ENCODE results near the gene SYT4. TPM values are rescaled to one million over a fixed set of nuclear protein-coding genes. Genes with fewer than 3 reads are reported as not detected.

Gene SYT4
- total and polyA plus RNA-seq, 2 of the 4 experiments (the other 2 are of a cell fraction): not detected

- no peaks in the 10 kb centered on the region for H3K79me1 ChIP-seq (ENCODE audit: low read depth in 1 of 2, low read length in 2 of 2)
Measured at GRCh38 chr18:43275546-43275945, 1.7 kb downstream of the SYT4 start.

More at GRCh38 chr18:43275546-43275945, 1.7 kb downstream of the SYT4 start:
- Histone ChIP-seq H3K18ac (ENCODE audit: low read depth, low read length) (no peak overlapping the region), H3K14ac (replicated peaks; ENCODE audit: low read depth, low read length) (no peak overlapping the region), H3K27ac (ENCODE audit: insufficient read depth, low read length) (no peak overlapping the region), H2BK5ac (ENCODE audit: low read depth, low read length, poor library complexity, severe bottlenecking) (no peak overlapping the region), H2BK20ac (ENCODE audit: low read depth, low read length) (no peak overlapping the region), H2AFZ (replicated peaks; ENCODE audit: low read length, poor library complexity) (no peak overlapping the region), H3K9me1 (ENCODE audit: insufficient read depth, low read length) (no peaks in the 10 kb centered on the region), H2BK15ac (ENCODE audit: low read depth, low read length) (no peak overlapping the region), H3K23ac (ENCODE audit: low read depth, low read length) (no peak overlapping the region), H4K20me1 (ENCODE audit: insufficient read depth, low read length) (no peaks in the 10 kb centered on the region), H4K5ac (ENCODE audit: low read depth, low read length) (no peak overlapping the region), H3K27me3 (ENCODE audit: control insufficient read depth, insufficient read depth, low read length) (no peaks in the 10 kb centered on the region), H2AK9ac (replicated peaks; ENCODE audit: low read depth, low read length, poor library complexity) (no peak overlapping the region), H3K56ac (ENCODE audit: extremely low read depth, insufficient read depth, low read length) (no peak overlapping the region), H3K4me2 (ENCODE audit: low read depth, low read length) (no peak overlapping the region), H3K36me3 (ENCODE audit: control insufficient read depth, insufficient read depth, low read length) (no peaks in the 10 kb centered on the region), H4K91ac (ENCODE audit: insufficient read depth, low read depth, low read length) (no peak overlapping the region), H3K4me3 (ENCODE audit: insufficient read depth, low read depth, low read length) (no peak overlapping the region), H3K9me3 (ENCODE audit: control insufficient read depth, insufficient read depth, low read length) (no peaks in the 10 kb centered on the region), H2AK5ac (ENCODE audit: low read depth, low read length) (no peak overlapping the region), H4K8ac (ENCODE audit: low read depth in 2 of 2, low read length in 2 of 2) (no peak overlapping the region), H2BK120ac (ENCODE audit: low read depth, low read length) (no peak overlapping the region), H3K4me1 (ENCODE audit: control insufficient read depth, insufficient read depth, low read length) (no peaks in the 10 kb centered on the region), H3K4ac (ENCODE audit: low read depth, low read length) (no peak overlapping the region), H3K9ac (ENCODE audit: low read depth, low read length) (no peak overlapping the region)
- WGBS, 2 experiments (ENCODE audit: extremely low coverage in 2 of 2, insufficient read length in 1 of 2): no CpG with 5 or more reads among the region's 1 CpG
- ATAC-seq (ENCODE audit: low read depth) (no peak), DNase-seq (no peak)
- POLR2A ChIA-PET (ENCODE audit: unreplicated experiment): no interaction called here
- no TSS peak for BruUV-seq (replicated peaks)
- TF ChIP-seq ELK1 (IDR thresholded peaks at IDR 0.05; ENCODE audit: borderline replicate concordance, low read depth, low read length) (no peak), CHD1 (IDR thresholded peaks at IDR 0.05; ENCODE audit: low read depth, low read length) (no peak), NFE2L2 (IDR thresholded peaks at IDR 0.05; ENCODE audit: low read depth, low read length) (no peak), CTCF (conservative IDR thresholded peaks at IDR 0.05; ENCODE audit: low read depth, low read length) (no peak), SMC3 (IDR thresholded peaks at IDR 0.05; ENCODE audit: low read depth, low read length) (no peak), MXI1 (IDR thresholded peaks at IDR 0.05; ENCODE audit: borderline replicate concordance, low read depth, low read length) (no peak), BHLHE40 (IDR thresholded peaks at IDR 0.05; ENCODE audit: low read depth, low read length) (no peak), RFX5 (IDR thresholded peaks at IDR 0.05; ENCODE audit: low read depth, low read length) (no peak), RCOR1 (IDR thresholded peaks at IDR 0.05; ENCODE audit: insufficient replicate concordance, low read length) (no peak), USF2 (IDR thresholded peaks at IDR 0.05; ENCODE audit: low read depth, low read length) (no peak), FOS (IDR thresholded peaks at IDR 0.05; ENCODE audit: low read depth, low read length) (no peak), POLR2A (IDR thresholded peaks at IDR 0.05; ENCODE audit: low read depth, low read length) (no peak), CEBPB (IDR thresholded peaks at IDR 0.05; ENCODE audit: low read depth, low read length) (no peak), RAD21 (IDR thresholded peaks at IDR 0.05; ENCODE audit: low read length) (no peak), MAFK (IDR thresholded peaks at IDR 0.05; ENCODE audit: low read depth, low read length) (no peak)
- CTCF ChIA-PET: no interaction called here
- dilution Hi-C loops (cut with HindIII; ENCODE audit: low sequenced_read_pairs, unreplicated experiment) (no loop called here), in situ Hi-C loops (cut with MboI; ENCODE audit: low sequenced_read_pairs) (loop anchor here (10.0 to 25.0 kb wide), 2 partner anchors 88 to 1161 kb away; no protein-coding TSS in a partner anchor), intact Hi-C loops (cut with micrococcal nuclease) (no loop called here)
